ENCODE data around the gene CALML6. TPM values are rescaled to one million over a fixed set of nuclear protein-coding genes. Genes with fewer than 3 reads are reported as not detected.

Gene CALML6
- total RNA-seq, 1 experiment from 2014 or later: 1.5 TPM

DNA sequence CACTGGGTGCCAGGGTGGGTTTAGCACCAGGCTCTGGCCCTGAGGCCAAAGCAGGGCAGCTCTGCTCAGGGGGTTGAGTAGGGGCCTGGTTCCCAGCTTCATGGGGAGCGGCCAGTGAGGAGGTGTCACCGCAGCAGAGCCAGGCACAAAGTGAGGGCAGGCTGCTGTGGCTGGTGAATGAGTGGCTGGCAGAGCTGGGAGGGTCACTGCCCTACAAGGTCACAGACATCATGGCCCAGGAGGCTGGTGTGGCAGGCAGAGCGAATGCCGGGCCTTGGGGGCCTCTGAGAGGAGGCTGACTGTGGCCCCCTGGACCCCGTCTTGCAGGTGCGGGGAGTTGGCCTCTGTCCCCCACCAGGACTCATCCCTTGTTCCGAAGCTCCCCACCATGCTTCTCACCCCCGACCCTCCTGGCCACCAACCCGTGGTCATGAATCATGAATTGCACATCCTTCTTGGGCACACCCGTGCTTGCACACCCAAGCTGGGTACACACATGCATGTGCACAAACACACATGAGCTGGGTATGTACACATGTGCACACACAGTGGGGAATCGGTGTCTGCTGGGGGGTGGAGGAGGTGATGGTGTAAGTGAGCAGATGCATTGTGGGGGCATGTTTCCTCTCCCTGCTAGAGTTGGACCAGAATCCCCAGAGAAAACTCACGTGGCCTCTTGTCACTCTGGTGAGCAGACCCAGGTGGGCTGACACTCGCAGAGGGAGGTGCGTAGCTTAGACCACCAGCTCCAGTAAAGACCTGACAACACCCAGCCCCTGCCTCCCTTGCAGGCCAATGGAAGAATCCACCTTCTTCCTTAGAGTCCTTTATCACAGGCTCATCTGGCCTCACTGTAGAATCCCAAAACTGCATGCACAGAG, 19.4 kb upstream of the CALML6 start:
- TF ChIP-seq POLR2AphosphoS5 (IDR thresholded peaks at IDR 0.05; ENCODE audit: low read depth, low read length) (no peak), SIN3A (IDR thresholded peaks at IDR 0.05; ENCODE audit: borderline replicate concordance, insufficient read depth, low read depth, low read length) (no peak), TCF7L2 (IDR thresholded peaks at IDR 0.05; ENCODE audit: low read depth, low read length) (no peak)
- TF ChIP-seq, protein P1, sequence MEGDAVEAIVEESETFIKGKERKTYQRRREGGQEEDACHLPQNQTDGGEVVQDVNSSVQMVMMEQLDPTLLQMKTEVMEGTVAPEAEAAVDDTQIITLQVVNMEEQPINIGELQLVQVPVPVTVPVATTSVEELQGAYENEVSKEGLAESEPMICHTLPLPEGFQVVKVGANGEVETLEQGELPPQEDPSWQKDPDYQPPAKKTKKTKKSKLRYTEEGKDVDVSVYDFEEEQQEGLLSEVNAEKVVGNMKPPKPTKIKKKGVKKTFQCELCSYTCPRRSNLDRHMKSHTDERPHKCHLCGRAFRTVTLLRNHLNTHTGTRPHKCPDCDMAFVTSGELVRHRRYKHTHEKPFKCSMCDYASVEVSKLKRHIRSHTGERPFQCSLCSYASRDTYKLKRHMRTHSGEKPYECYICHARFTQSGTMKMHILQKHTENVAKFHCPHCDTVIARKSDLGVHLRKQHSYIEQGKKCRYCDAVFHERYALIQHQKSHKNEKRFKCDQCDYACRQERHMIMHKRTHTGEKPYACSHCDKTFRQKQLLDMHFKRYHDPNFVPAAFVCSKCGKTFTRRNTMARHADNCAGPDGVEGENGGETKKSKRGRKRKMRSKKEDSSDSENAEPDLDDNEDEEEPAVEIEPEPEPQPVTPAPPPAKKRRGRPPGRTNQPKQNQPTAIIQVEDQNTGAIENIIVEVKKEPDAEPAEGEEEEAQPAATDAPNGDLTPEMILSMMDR (IDR thresholded peaks at IDR 0.05): no peak
- TF ChIP-seq, protein P2, sequence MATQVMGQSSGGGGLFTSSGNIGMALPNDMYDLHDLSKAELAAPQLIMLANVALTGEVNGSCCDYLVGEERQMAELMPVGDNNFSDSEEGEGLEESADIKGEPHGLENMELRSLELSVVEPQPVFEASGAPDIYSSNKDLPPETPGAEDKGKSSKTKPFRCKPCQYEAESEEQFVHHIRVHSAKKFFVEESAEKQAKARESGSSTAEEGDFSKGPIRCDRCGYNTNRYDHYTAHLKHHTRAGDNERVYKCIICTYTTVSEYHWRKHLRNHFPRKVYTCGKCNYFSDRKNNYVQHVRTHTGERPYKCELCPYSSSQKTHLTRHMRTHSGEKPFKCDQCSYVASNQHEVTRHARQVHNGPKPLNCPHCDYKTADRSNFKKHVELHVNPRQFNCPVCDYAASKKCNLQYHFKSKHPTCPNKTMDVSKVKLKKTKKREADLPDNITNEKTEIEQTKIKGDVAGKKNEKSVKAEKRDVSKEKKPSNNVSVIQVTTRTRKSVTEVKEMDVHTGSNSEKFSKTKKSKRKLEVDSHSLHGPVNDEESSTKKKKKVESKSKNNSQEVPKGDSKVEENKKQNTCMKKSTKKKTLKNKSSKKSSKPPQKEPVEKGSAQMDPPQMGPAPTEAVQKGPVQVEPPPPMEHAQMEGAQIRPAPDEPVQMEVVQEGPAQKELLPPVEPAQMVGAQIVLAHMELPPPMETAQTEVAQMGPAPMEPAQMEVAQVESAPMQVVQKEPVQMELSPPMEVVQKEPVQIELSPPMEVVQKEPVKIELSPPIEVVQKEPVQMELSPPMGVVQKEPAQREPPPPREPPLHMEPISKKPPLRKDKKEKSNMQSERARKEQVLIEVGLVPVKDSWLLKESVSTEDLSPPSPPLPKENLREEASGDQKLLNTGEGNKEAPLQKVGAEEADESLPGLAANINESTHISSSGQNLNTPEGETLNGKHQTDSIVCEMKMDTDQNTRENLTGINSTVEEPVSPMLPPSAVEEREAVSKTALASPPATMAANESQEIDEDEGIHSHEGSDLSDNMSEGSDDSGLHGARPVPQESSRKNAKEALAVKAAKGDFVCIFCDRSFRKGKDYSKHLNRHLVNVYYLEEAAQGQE (IDR thresholded peaks at IDR 0.05; ENCODE audit: insufficient read depth in 1 of 2, low read depth in 2 of 2, low read length in 1 of 2): no peak
- no peak for DNase-seq (ENCODE audit: low read depth, low spot score)
- Histone ChIP-seq H3K27me3 (ENCODE audit: control insufficient read depth, insufficient read depth, low read length) (no peaks in the 10 kb centered on the region), H3K4me1 (ENCODE audit: control insufficient read depth, insufficient read depth, low read length) (peaks cover 29% of the 10 kb centered on the region), H3K4me3 (ENCODE audit: low read depth in 2 of 2, low read length in 2 of 2) (no peak overlapping the region), H3K27ac (ENCODE audit: low read length) (no peak overlapping the region), H3K36me3 (ENCODE audit: control insufficient read depth, insufficient read depth, low read length) (no peaks in the 10 kb centered on the region), H3K9me3 (ENCODE audit: control insufficient read depth, insufficient read depth, low read depth, low read length) (no peaks in the 10 kb centered on the region)
- POLR2A ChIA-PET: interaction anchor here (0.5 kb wide), 1 partner anchor 55 kb away, joined by 3 read pairs; no protein-coding TSS in a partner anchor
- in situ Hi-C loops (cut with HindIII; ENCODE audit: low pct_unique_long_range_greater_than_20kb, low sequenced_read_pairs) (no loop called here), intact Hi-C loops (cut with micrococcal nuclease; ENCODE audit: unreplicated experiment) (no loop called here)
- CTCF ChIA-PET: interaction anchor here (0.7 kb wide), 2 partner anchors 11 to 60 kb away, joined by 3 read pairs; no protein-coding TSS in a partner anchor
- ATAC-seq: no peak
- no TSS peak for BruUV-seq (replicated peaks)

DNA sequence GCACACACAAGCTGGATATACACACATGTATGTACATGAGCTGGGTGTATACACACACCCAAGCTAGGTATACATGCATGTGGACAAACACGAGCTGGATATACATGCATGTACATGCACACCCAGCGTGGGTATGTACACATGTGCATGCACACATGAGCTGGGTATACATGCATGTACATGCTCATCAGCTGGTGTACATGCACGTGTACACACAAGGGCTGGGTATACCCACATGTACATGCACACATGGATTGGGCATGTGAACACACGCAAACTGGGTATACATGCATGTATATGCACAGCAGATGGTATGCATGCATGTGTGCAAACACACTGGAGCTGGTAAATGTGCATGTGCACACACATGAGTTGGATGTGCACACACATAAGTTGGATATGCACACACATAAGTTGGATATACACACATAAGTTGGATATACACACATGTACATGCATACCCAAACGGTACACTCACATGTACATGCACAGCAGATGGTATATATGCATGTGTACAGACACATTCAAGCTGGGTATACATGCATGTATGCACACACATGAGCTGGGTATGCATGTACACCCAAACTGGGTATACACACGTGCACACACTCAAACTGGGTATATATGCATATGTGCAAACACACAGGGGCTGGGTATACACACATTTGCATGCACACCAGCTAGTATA, 16.7 kb upstream of the CALML6 start:
- BruUV-seq (replicated peaks): no TSS peak
- Histone ChIP-seq H3K4me3 (ENCODE audit: low read depth in 2 of 2, low read length in 2 of 2) (no peak overlapping the region), H3K36me3 (ENCODE audit: control insufficient read depth, insufficient read depth, low read length) (no peaks in the 10 kb centered on the region), H3K4me1 (ENCODE audit: control insufficient read depth, insufficient read depth, low read length) (peaks cover 20% of the 10 kb centered on the region), H3K9me3 (ENCODE audit: control insufficient read depth, insufficient read depth, low read depth, low read length) (no peaks in the 10 kb centered on the region), H3K27ac (ENCODE audit: low read length) (no peak overlapping the region), H3K27me3 (ENCODE audit: control insufficient read depth, insufficient read depth, low read length) (no peaks in the 10 kb centered on the region)
- ChIA-PET CTCF (interaction anchor here (0.5 kb wide), 1 partner anchor 62 kb away, joined by 4 read pairs; no protein-coding TSS in a partner anchor), POLR2A (no interaction called here)
- intact Hi-C loops (cut with micrococcal nuclease; ENCODE audit: unreplicated experiment) (no loop called here), in situ Hi-C loops (cut with HindIII; ENCODE audit: low pct_unique_long_range_greater_than_20kb, low sequenced_read_pairs) (no loop called here)
- TF ChIP-seq, protein P2 (IDR thresholded peaks at IDR 0.05; ENCODE audit: insufficient read depth in 1 of 2, low read depth in 2 of 2, low read length in 1 of 2): no peak
- TF ChIP-seq POLR2AphosphoS5 (IDR thresholded peaks at IDR 0.05; ENCODE audit: low read depth, low read length): no peak
- no peak for TF ChIP-seq TCF7L2 (IDR thresholded peaks at IDR 0.05; ENCODE audit: low read depth, low read length)
- TF ChIP-seq, protein P1 (IDR thresholded peaks at IDR 0.05): no peak
- TF ChIP-seq SIN3A (IDR thresholded peaks at IDR 0.05; ENCODE audit: borderline replicate concordance, insufficient read depth, low read depth, low read length): no peak
- ATAC-seq (no peak), DNase-seq (ENCODE audit: low read depth, low spot score) (no peak)
